ENCODE measurements around the gene GALNT10.

GRCh38 chr5:154254896-154255295 lies 64.4 kb downstream of the GALNT10 start:
- TF ChIP-seq, protein P1, sequence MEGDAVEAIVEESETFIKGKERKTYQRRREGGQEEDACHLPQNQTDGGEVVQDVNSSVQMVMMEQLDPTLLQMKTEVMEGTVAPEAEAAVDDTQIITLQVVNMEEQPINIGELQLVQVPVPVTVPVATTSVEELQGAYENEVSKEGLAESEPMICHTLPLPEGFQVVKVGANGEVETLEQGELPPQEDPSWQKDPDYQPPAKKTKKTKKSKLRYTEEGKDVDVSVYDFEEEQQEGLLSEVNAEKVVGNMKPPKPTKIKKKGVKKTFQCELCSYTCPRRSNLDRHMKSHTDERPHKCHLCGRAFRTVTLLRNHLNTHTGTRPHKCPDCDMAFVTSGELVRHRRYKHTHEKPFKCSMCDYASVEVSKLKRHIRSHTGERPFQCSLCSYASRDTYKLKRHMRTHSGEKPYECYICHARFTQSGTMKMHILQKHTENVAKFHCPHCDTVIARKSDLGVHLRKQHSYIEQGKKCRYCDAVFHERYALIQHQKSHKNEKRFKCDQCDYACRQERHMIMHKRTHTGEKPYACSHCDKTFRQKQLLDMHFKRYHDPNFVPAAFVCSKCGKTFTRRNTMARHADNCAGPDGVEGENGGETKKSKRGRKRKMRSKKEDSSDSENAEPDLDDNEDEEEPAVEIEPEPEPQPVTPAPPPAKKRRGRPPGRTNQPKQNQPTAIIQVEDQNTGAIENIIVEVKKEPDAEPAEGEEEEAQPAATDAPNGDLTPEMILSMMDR (IDR thresholded peaks at IDR 0.05; ENCODE audit: poor library complexity) = no peak
- no peak for TF ChIP-seq EZH2 (IDR thresholded peaks at IDR 0.05; ENCODE audit: borderline replicate concordance)
- TF ChIP-seq EZH2phosphoT487 (IDR thresholded peaks at IDR 0.05; ENCODE audit: low read depth, severe bottlenecking, unreplicated experiment) = no peak
